ENCODE measurements around the gene GLI2.

Gene GLI2

DNA sequence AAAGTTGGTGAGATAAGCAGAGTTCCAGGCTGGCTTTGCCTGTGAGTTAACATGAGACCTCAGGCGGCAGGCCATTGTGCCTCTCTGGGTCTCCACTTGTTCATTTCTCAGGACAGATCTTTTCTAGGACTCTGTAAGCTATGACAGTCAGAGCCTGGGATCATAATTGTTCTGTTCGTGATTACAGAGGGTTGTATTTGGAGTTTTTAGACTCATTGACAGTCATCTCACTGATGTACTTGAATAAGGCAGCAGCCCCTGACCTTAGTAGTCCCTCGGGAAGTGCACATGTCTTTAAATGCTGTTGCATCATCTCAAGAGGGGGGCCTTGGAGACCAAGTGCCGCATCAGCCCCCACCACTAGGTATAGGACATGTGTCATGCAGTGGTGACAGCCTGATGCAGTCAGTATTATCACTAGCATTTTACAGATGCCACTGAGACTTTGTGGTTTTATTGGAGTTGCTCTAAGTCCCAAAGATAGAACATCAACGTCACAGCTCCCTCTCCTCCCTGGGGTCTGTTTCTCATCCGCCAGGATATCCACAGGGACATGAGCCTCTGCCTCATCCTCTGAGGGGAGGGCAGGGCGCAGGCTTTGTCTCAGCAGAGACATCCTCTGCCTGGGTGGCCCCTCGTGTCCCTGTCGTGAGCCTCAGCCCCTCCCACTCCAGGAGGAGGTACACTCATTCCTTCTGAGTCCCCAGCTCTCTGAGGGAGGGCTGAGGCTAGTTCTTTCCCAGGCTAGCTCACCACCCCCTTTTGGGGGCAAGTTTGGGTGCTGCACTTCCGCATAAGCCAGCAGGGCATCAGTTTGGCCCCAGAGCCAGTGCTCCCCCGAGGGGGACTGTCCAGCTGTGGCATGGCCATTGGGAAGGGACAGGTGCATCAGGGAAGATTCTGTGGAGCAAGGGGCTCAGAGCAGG lies 14.1 kb downstream of the GLI2 start:
- no peaks in the 10 kb centered on the region for H3K9me2 ChIP-seq (replicated peaks; ENCODE audit: low read depth, low read length)
- H3K9me3 ChIP-seq (ENCODE audit: insufficient read depth, low read depth, low read length) = no peaks in the 10 kb centered on the region
- H3K4me3 ChIP-seq (ENCODE audit: low read length, poor library complexity, severe bottlenecking) = no peak overlapping the region
- H3K36me3 ChIP-seq (ENCODE audit: insufficient read depth, low read length) = no peaks in the 10 kb centered on the region
- H3K27me3 ChIP-seq (ENCODE audit: insufficient read depth, low read length, poor library complexity, severe bottlenecking) = no peaks in the 10 kb centered on the region
- H2AFZ ChIP-seq (ENCODE audit: low read length) = no peak overlapping the region
- no peak overlapping the region for H3K9ac ChIP-seq (ENCODE audit: low read depth, low read length, poor library complexity, severe bottlenecking)
- no peaks in the 10 kb centered on the region for H4K20me1 ChIP-seq (ENCODE audit: insufficient read depth, low read length, poor library complexity, severe bottlenecking)
- TF ChIP-seq EZH2phosphoT487 (IDR thresholded peaks at IDR 0.05; ENCODE audit: borderline replicate concordance) = no peak
- TF ChIP-seq, protein P1, sequence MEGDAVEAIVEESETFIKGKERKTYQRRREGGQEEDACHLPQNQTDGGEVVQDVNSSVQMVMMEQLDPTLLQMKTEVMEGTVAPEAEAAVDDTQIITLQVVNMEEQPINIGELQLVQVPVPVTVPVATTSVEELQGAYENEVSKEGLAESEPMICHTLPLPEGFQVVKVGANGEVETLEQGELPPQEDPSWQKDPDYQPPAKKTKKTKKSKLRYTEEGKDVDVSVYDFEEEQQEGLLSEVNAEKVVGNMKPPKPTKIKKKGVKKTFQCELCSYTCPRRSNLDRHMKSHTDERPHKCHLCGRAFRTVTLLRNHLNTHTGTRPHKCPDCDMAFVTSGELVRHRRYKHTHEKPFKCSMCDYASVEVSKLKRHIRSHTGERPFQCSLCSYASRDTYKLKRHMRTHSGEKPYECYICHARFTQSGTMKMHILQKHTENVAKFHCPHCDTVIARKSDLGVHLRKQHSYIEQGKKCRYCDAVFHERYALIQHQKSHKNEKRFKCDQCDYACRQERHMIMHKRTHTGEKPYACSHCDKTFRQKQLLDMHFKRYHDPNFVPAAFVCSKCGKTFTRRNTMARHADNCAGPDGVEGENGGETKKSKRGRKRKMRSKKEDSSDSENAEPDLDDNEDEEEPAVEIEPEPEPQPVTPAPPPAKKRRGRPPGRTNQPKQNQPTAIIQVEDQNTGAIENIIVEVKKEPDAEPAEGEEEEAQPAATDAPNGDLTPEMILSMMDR (conservative IDR thresholded peaks at IDR 0.05; ENCODE audit: low read length) = no peak
- no peaks in the 10 kb centered on the region for H3F3A ChIP-seq (ENCODE audit: low read depth)
- H3K4me2 ChIP-seq (ENCODE audit: low read depth, low read length, poor library complexity, severe bottlenecking) = no peak overlapping the region
- H3K4me1 ChIP-seq (ENCODE audit: insufficient read depth, low read length, poor library complexity, severe bottlenecking) = no peaks in the 10 kb centered on the region
- H3K79me2 ChIP-seq (ENCODE audit: insufficient read depth, low read length) = no peaks in the 10 kb centered on the region

GRCh38 chr2:120750488-120751210 lies 15.0 kb downstream of the GLI2 start:
- no peaks in the 10 kb centered on the region for H3K36me3 ChIP-seq (ENCODE audit: insufficient read depth, low read length)
- no peak overlapping the region for H2AFZ ChIP-seq (ENCODE audit: low read length)
- no peak overlapping the region for H3K4me3 ChIP-seq (ENCODE audit: low read length, poor library complexity, severe bottlenecking)
- H3K9me2 ChIP-seq (replicated peaks; ENCODE audit: low read depth, low read length) = no peaks in the 10 kb centered on the region
- no peaks in the 10 kb centered on the region for H3K9me3 ChIP-seq (ENCODE audit: insufficient read depth, low read depth, low read length)
- TF ChIP-seq, protein P1 (conservative IDR thresholded peaks at IDR 0.05; ENCODE audit: low read length) = no peak
- TF ChIP-seq EZH2phosphoT487 (IDR thresholded peaks at IDR 0.05; ENCODE audit: borderline replicate concordance) = no peak
- no peak overlapping the region for H3K9ac ChIP-seq (ENCODE audit: low read depth, low read length, poor library complexity, severe bottlenecking)
- H3F3A ChIP-seq (ENCODE audit: low read depth) = no peaks in the 10 kb centered on the region
- no peaks in the 10 kb centered on the region for H3K27me3 ChIP-seq (ENCODE audit: insufficient read depth, low read length, poor library complexity, severe bottlenecking)
- no peak overlapping the region for H3K4me2 ChIP-seq (ENCODE audit: low read depth, low read length, poor library complexity, severe bottlenecking)
- H3K4me1 ChIP-seq (ENCODE audit: insufficient read depth, low read length, poor library complexity, severe bottlenecking) = no peaks in the 10 kb centered on the region
- no peaks in the 10 kb centered on the region for H3K79me2 ChIP-seq (ENCODE audit: insufficient read depth, low read length)
- H4K20me1 ChIP-seq (ENCODE audit: insufficient read depth, low read length, poor library complexity, severe bottlenecking) = no peaks in the 10 kb centered on the region

- Histone ChIP-seq H3K27me3 (ENCODE audit: insufficient read depth, low read length, poor library complexity, severe bottlenecking) (no peaks in the 10 kb centered on the region), H3K9ac (ENCODE audit: low read depth, low read length, poor library complexity, severe bottlenecking) (no peak overlapping the region), H3K9me3 (ENCODE audit: insufficient read depth, low read depth, low read length) (no peaks in the 10 kb centered on the region), H3K9me2 (replicated peaks; ENCODE audit: low read depth, low read length) (no peaks in the 10 kb centered on the region), H4K20me1 (ENCODE audit: insufficient read depth, low read length, poor library complexity, severe bottlenecking) (no peaks in the 10 kb centered on the region), H2AFZ (ENCODE audit: low read length) (no peak overlapping the region), H3K4me1 (ENCODE audit: insufficient read depth, low read length, poor library complexity, severe bottlenecking) (no peaks in the 10 kb centered on the region), H3K4me3 (ENCODE audit: low read length, poor library complexity, severe bottlenecking) (no peak overlapping the region), H3F3A (ENCODE audit: low read depth) (no peaks in the 10 kb centered on the region), H3K79me2 (ENCODE audit: insufficient read depth, low read length) (no peaks in the 10 kb centered on the region), H3K4me2 (ENCODE audit: low read depth, low read length, poor library complexity, severe bottlenecking) (no peak overlapping the region), H3K36me3 (ENCODE audit: insufficient read depth, low read length) (no peaks in the 10 kb centered on the region)
- TF ChIP-seq, protein P1 (conservative IDR thresholded peaks at IDR 0.05; ENCODE audit: low read length) = no peak
- TF ChIP-seq EZH2phosphoT487 (IDR thresholded peaks at IDR 0.05; ENCODE audit: borderline replicate concordance) = no peak
Measured at GRCh38 chr2:120751553-120751952, 15.9 kb downstream of the GLI2 start.

Data from Loucy (cell line).